Left renal pelvis (tissue), 4 donors: ENCODE measurements around the gene CNTN2. TPM values are rescaled to one million over a fixed set of nuclear protein-coding genes. Genes with fewer than 3 reads are reported as not detected.

Source experiments
- DNase-seq, 4 donors: peaks; one replicate each; pipeline ENCODE4 v3.0.0-alpha.2; 2013; ENCODE audit warnings: low read depth in 4 of 4, low spot score in 3 of 4
- polyA plus RNA-seq, 4 donors: library from polyadenylated mRNA; unstranded; fragments of 120-200 nt; gene quantifications; one replicate each; pipeline ENCODE4 v1.2.1, GENCODE V29; 2013; ENCODE audit not compliant: insufficient read length in 4 of 4

Gene CNTN2
- polyA plus RNA-seq, 4 donors: 0.67 to 1.6 (median 0.78) TPM

GRCh38 chr1:205071028-205071409 is 28.0 kb downstream of the CNTN2 start:
- no peak for DNase-seq

DNA sequence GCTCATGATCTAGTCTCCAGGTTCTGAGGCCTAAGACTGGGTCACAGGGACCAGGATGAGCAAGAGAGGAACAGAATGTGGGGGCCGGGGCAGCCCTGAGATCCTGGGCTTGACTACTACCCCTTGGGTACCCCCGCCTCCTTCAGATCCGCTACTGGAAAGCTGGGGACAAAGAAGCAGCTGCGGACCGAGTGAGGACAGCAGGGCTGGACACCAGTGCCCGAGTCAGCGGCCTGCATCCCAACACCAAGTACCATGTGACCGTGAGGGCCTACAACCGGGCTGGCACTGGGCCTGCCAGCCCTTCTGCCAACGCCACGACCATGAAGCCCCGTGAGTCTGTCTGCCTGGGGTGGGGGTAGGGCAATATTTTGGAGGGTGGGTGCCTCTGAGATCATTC is 28.8 kb downstream of the CNTN2 start:
- no peak for DNase-seq

- DNase-seq: no peak
Measured at GRCh38 chr1:205072286-205072685, 29.3 kb downstream of the CNTN2 start.

DNA sequence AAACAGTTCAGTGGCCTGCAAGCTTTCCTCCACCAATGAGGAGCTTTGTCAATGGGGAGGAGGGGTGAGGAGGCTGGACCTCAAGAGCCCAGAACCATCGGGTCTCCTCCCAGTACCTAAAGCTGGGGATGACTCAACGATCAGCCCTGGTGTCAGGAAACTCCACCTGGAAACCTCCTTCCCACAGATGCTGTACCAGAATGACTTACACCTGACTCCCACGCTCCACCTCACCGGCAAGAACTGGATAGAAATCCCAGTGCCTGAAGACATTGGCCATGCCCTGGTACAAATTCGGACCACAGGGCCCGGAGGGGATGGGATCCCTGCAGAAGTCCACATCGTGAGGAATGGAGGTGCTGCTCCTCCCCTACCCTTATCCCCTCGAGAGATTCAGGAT is 29.9 kb downstream of the CNTN2 start:
- DNase-seq: no peak

DNA sequence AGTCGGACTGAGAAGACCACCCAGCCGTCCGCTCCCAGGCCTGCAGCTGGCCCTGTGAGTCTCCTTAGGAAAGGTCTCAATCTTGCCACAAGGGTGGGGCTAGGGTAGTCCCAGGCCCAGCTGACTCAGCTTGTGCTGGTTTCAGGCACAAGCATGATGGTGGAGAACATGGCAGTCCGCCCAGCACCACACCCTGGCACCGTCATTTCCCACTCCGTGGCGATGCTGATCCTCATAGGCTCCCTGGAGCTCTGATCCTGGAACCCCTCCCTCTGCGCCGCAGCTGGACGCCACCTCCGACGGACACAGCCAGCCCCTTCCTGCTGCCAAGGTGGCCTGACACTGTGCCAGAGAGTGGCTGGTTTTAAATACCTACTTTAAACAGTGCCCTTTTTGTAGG is 30.5 kb downstream of the CNTN2 start:
- DNase-seq: no peak

DNA sequence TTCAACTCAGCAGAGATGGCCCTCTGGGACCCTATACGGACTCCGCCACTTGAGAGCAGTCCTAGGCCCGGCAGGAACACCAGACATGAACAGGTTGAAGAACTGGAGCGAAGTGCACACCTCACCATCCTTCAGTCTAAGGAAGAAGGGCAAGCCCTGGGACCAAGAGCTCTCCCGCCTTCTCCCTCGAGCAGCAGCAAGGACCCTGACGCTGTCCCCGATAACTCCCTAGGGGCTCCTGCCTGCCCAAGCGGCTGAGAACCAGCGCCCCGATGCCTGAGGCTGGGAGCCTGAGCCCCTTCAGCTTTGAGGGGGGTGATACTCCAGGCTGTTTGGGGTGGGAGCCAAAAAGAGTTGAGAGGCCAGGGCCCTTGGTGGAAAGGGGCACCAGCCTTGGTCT is 31.1 kb downstream of the CNTN2 start:
- no peak for DNase-seq

- no peak for DNase-seq
Measured at GRCh38 chr1:205074513-205074912, 31.5 kb downstream of the CNTN2 start.

DNA sequence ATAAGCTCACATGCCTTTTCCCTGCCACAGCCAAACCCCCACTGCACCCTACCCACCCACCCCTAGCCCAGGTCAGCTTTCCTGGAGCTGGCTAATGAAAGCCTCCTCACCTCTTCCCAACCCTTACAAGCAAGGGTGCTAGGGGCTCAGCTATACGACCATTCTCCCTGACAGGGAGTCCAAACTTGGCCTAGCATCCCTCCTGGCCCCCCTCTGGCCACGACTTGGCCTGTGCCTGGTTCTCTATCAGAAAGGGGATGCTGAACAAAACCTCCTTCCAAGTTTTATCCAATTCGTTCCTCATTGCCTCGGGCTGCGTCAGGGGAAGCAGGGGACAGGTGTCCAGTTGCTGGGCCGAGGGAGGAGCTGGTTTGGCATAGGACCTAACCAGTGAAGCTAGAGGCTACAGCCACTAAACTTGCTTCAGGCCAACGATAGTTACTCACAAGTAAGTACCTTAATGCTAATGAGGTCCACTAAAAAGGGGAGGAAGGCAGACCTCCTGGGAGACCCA is 32.7 kb downstream of the CNTN2 start:
- DNase-seq: no peak

DNA sequence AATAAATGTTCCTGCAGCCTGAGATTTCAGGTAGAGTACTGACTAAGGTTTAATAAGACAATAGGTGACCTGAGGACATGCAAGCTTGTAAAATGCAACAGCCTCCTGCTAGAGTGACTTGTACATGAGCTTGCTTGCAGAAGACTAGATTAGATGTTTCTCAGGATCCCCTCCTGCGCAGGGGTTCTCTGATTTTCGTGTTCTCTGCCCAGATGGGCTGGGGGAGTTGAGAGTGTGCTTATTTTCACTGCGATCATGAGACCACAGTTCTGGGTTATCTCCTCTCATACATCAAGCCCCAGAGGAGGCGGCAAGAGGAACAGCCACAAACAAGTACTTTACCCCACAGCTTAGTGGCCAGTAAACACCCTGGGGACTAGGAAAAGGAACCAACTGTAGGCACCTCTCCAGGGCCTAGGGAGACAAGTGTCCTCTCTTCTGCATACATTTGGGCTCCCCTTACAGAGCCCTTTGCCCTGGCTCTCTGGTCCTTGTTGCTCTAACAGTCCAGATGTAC is 33.3 kb downstream of the CNTN2 start:
- no peak for DNase-seq

DNA sequence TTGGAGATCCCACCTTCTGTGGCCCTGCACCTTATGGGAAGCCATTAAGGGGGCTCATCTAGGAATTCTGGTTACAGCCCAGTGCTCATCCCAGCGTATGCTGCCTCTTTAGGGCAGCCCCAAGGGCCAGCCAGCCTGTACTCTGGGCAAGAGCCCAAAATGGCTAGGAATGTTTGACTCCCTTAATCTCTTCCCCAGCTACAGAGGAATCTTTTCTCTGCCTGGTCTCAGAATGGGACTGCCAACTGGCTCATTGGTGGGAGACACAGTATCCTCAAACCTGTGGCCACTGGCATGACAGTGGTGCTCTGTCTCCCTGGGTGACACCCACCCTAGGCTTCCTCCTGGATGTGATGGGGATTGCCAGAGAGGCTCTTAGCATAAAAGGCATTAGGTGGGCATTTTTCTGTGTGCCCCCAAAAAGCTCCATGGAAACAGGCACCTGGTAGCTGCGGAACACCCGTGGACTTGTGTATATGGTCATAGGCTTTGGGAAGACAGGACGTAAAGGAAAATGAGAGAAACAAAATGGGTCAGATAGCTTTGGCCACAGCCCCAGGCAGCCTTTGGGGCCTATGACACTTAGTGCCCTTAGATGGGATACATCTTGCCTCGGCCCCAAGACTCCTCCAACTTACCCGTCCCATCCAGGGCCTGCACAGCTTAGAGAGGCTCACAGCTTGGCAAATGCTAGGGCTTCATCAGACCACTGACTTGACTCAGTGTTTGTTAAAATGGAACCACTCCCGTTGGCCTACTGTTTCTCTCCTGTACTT is 34.3 kb downstream of the CNTN2 start:
- no peak for DNase-seq

- DNase-seq: no peak
Measured at GRCh38 chr1:205077934-205078311, 34.9 kb downstream of the CNTN2 start.

- no peak for DNase-seq
Measured at GRCh38 chr1:205082431-205082830, 39.4 kb downstream of the CNTN2 start.

DNA sequence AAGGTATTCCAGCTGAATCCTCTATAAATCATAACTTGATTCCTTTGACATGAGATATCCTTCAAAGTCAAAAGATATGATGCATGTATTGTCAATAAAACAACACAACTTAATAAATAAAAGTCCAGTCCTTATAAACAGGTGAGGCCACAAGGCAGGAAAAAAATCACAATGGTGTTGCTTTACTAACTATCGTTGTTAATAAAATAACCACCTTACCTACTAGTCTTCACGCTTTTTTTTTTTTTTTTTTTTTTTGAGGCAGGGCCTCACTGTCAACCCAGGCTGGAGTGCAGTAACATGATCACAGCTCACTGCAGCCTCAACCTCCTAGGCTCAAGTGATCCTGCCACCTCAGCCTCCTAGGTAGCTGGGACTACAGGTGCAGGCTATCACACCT is 41.3 kb downstream of the CNTN2 start, which contains the start of gene TMEM81:
Gene TMEM81 (minus strand): TSS at position 101 of the 400 bp plus-strand sequence. CDS start 140 bp downstream, outside the sequence.
- DNase-seq: no peak

GRCh38 chr1:205088341-205088740 is 45.3 kb downstream of the CNTN2 start:
- no peak for DNase-seq

DNA sequence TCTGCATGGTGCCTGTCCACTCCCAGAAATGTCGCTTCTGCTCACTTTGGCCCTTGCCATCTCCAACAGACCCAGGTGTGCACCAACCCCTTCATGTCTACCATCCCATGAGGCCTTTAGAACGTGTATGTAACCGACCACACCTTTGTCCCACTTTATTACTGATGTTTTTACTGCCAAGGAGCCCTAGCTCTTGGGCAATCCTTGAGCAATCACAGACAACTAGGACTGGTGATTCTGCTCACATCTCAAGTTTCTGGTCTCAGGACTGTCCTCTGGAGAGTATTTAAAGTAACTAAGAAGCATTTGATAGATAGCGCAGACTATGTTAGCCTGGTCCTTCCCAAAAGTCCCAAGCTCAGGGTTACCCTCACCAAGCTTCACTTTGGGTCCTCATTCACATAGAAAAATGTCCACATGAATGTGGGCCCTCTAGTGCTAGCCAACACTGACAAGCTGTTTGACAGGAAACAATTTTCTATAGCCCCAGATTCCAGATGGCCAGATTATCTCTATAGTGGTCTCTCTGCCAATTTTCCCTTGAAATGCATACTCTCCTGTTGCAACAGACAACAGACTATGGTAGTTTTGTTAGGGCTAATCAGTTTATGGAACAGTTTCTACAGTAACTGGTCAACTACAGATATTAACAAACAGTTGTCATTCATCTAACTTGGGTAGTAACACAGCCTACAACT is 48.2 kb downstream of the CNTN2 start:
- DNase-seq: no peak

- no peak for DNase-seq
Measured at GRCh38 chr1:205095422-205095821, 52.4 kb downstream of the CNTN2 start.

- DNase-seq: no peak
Measured at GRCh38 chr1:205098242-205098641, 55.2 kb downstream of the CNTN2 start.

- DNase-seq: no peak
Measured at GRCh38 chr1:205102404-205102803, 59.4 kb downstream of the CNTN2 start.

GRCh38 chr1:205107327-205107726 is 64.3 kb downstream of the CNTN2 start:
- no peak for DNase-seq

GRCh38 chr1:205108464-205108863 is 65.5 kb downstream of the CNTN2 start:
- DNase-seq: no peak

DNA sequence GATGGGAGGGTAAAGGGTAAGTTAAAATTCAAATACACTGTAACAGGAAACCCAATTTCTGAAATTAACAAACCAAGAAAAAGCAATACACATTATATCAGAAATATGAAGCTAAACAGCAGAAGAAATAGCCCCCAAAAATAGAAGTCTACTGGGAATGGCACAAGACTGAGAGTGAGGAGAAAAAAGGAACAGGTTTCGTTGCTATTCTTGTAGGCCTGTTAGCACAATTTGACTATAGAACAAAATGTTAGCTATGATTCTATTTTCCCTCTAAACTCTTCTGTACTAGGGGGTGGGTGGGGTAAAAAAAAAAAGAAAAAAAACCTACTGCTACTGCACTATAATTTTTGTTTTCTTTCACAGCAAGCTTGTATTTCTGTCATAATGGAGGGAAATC is 66.3 kb downstream of the CNTN2 start:
- no peak for DNase-seq

GRCh38 chr1:205109711-205110110 is 66.7 kb downstream of the CNTN2 start:
- no peak for DNase-seq
